ENCODE results near the gene HOMER1.
"Not testable (repeated sequence)": the region's sequence is repeated elsewhere in the genome, so short reads cannot be mapped to it uniquely, and the experiment has no call there.

HOMER1 gene

GRCh38 chr5:79396265-79396664 lies 117.7 kb downstream of the HOMER1 start:
- H3K4me3 ChIP-seq (ENCODE audit: low read length), result no peak overlapping the region
- DNase-seq (ENCODE audit: low read depth), result peak; percentile 7
- no peak for TF ChIP-seq CTCF (IDR thresholded peaks at IDR 0.05; ENCODE audit: insufficient read depth, low read depth, low read length, missing control alignments)

- no peak for TF ChIP-seq CTCF (IDR thresholded peaks at IDR 0.05; ENCODE audit: insufficient read depth, low read depth, low read length, missing control alignments)
- H3K4me3 ChIP-seq (ENCODE audit: low read length), result no peak overlapping the region
- no peak for DNase-seq (ENCODE audit: low read depth)
These were observed 118.6 kb downstream of the HOMER1 start for GRCh38 chr5:79395296-79395695.

- DNase-seq (ENCODE audit: low read depth), result no peak
- H3K4me3 ChIP-seq (ENCODE audit: low read length), result no peak overlapping the region
- no peak for TF ChIP-seq CTCF (IDR thresholded peaks at IDR 0.05; ENCODE audit: insufficient read depth, low read depth, low read length, missing control alignments)
These were observed 121.2 kb downstream of the HOMER1 start for GRCh38 chr5:79392776-79393175.

DNA sequence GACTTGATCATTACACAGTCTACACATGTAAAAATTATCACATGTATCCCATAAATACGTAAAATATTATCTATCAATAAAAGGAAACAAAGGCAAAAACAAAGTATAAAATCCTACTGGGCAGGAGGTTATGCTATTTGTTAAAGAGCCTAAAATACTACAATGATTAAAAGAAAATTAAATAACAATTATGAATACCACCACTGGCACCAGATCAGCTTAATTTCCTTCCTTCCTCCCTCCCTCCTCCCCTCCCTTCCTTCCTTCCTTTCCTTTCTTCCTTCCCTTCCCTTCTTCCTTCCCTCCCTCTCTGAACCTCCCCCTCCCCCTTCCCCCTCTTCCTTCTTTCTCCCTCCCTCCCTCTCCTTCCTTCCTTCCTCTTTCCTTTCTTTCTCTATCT lies 127.3 kb downstream of the HOMER1 start:
- DNase-seq (ENCODE audit: low read depth), result no peak
- no peak for TF ChIP-seq CTCF (IDR thresholded peaks at IDR 0.05; ENCODE audit: insufficient read depth, low read depth, low read length, missing control alignments)
- no peak overlapping the region for H3K4me3 ChIP-seq (ENCODE audit: low read length)

DNA sequence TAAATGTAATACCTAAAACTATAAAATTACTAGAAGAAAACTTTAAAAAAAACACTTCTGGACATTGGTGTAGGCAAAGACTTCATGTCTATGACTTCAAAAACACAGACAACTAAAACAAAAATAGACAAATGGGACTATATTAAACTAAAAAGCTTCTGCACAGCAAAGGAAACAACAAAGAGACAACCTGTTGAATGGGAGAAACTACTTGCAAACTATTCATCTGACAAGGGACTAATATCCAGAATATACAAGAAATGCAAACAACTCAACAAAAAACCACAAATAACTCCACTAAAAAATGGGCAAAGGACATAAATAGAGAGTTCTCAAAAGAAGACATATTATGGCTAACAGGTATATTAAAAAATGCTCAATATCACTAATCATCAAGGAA lies 128.8 kb downstream of the HOMER1 start:
- not testable (repeated sequence) for DNase-seq (ENCODE audit: low read depth); H3K4me3 ChIP-seq (ENCODE audit: low read length)

- no peak for DNase-seq (ENCODE audit: low read depth)
- H3K4me3 ChIP-seq (ENCODE audit: low read length), result no peak overlapping the region
- no peak for TF ChIP-seq CTCF (IDR thresholded peaks at IDR 0.05; ENCODE audit: insufficient read depth, low read depth, low read length, missing control alignments)
These were observed 135.3 kb downstream of the HOMER1 start for GRCh38 chr5:79378510-79379186.

GRCh38 chr5:79357398-79357797 lies 156.5 kb downstream of the HOMER1 start:
- no peak for TF ChIP-seq CTCF (IDR thresholded peaks at IDR 0.05; ENCODE audit: insufficient read depth, low read depth, low read length, missing control alignments)
- no peak for DNase-seq (ENCODE audit: low read depth)
- no peak overlapping the region for H3K4me3 ChIP-seq (ENCODE audit: low read length)
